HG03066 (cell line): ENCODE data around the gene BICDL2.

Experiments
- ATAC-seq: cut with Tn5 transposase; IDR thresholded peaks from one replicate; pipeline ENCODE4 v1.9.1; 2021; ENCODE audit warnings: low read depth; ENCODE audit not compliant: unreplicated experiment

BICDL2 gene

DNA sequence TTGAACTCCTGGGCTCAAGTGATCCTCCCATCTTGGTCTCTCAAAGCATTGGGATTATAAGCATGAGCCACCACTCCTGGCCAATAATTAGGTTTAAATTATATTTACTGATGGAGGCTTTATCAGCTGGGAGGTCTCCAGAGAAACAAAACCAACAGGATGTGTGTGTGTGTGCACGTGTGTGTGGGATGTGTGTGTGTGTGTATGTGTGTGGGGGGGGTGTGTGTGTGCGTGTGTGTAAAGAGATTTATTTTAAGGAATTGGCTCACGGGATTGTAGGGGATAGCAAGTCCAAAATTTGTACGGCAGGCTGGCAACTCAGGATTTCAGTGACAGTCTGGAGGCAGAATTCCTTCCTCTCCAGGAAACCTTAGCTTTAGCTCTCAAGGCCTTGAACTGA lies 14.3 kb upstream of the BICDL2 start:
- no peak for ATAC-seq

DNA sequence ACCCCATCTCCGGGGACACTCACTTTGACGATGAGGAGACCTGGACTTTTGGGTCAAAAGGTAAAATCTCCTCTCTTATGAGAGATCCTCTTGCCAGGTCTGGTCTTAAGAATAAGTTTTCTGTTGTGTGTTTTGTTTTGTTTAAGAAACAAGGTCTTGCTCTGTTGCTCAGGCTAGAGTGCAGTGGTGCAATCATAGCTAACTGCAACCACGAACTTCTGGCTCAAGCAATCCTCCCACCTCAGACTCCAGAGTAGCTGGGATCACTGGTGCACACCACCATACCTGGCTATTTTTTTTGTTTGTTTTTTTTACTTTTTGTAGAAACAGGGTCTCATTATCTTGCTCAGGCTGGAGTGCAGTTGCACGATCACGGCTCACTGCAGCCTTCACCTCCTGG lies 13.7 kb upstream of the BICDL2 start:
- ATAC-seq, result no peak

DNA sequence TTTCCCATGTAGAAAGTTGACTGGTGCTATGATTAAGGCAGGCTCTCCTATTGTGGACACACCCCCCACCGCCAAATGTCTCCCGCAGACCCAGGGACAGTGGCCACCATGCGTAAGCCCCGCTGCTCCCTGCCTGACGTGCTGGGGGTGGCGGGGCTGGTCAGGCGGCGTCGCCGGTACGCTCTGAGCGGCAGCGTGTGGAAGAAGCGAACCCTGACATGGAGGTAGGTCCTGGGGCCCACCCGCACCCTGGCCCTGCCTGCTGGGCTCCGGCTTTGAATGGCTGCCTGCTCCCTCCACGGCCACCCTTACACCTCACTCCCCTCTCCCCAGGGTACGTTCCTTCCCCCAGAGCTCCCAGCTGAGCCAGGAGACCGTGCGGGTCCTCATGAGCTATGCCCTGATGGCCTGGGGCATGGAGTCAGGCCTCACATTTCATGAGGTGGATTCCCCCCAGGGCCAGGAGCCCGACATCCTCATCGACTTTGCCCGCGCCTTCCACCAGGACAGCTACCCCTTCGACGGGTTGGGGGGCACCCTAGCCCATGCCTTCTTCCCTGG lies 13.3 kb upstream of the BICDL2 start:
- ATAC-seq, result no peak

DNA sequence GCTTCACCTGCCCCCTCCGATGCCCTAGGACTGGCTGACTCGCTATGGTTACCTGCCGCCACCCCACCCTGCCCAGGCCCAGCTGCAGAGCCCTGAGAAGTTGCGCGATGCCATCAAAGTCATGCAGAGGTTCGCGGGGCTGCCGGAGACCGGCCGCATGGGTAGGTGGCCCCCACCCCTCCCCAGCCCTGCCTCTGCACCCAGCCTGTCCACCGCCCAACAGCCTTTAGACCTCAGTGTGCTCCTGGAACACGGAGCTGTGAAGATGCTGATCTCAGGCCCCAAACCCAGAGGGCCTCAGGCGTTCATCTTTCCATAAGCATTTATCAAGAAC lies 10.6 kb upstream of the BICDL2 start:
- no peak for ATAC-seq

DNA sequence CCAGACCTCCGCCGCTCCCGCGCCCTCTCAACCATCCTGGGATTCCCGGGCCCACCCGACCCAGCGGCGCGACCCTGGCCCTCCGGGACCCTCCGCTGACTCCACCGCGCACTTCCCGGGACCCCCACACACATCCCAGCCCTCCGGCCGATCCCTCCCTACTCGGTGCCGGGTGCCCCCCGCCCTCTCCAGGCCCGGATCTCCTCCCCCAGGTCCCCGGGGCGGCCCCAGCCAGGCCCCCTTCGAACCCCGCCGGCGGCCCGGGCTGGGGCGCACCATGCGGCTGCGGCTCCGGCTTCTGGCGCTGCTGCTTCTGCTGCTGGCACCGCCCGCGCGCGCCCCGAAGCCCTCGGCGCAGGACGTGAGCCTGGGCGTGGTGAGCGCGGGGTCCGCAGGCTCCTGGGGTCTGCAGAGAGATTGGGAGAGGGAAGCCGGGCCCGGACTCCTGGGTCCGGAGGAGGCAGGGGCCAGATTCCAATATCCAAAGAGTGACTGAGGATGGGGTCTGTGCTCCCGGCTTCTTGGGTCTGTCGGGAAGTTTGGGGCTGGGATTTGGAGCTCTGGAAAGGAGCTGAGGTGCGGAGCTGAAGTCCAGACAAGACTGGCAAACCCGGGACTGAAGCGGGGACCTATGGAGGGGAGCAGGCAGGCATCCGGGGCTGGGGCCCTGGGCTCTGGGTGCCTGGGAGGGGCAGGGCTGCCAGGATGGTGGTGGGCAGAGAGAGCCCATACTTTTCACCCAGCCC lies 10.1 kb upstream of the BICDL2 start:
- ATAC-seq, result no peak

DNA sequence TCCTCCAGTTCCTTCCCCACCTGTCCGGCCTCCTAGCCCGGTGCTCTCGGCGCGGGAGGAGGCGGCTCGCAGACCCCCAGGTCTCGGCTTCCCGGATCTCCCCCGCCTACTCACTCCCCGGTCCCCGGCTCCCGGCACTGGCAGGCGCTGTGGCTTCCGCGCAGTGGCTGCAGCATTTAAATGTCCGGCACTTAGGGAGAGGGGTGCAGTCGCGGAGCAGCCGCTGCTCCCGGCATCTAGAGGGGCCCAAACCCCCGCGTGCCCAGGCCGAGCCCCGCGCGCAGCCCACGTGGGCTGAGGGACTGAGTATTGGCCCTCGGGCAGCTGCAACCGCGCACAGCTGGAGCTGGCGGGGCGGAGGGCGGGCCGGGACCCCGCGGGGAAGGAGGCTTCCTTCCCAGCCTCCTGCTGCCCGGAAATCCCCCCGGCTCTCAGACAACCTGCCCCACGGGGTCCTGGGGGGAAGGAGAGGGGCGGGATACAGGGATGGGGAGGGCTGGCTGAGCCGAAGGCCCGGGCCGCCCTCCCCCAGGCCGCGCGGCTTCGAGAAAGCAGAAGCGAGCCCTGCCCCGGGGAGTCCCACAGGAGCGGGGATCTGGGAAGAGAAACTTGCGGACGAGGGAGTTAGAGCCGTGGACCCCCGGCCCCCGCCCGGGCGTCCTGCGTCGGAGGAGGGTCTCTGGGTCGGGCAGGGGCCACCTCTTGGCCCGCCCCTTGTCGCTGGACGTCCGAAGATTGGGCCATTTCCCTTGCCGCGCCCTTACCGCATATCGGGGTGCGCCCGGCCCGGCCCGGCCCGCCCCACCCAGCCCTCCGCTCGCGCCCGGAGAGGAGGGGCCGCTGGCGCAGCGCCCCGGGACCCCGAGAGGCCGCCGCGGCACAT lies 9.3 kb upstream of the BICDL2 start, which contains the start of gene MMP25:
Gene MMP25 (plus strand): TSS at position 804 of the 883 bp plus-strand sequence. CDS start 357 bp downstream, outside the sequence.
- ATAC-seq, result no peak

DNA sequence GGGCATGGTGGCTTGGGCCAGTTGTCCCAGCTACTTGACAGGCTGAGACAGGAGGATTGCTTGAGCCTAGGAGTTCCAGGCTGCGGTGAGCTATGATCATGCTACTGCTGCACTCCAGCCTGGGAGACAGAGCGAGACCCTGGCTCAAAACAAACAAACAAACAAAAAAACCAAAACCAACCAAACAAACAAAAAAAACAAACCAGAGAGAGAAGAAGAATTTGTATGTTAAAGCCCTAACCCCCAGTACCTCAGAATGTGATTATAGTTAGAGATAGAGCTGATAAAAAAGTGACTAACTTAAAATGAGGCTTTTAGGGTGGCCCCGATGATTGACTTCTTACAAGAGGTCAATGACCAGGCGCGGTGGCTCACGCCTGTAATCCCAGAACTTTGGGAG lies 8.0 kb upstream of the BICDL2 start:
- no peak for ATAC-seq

DNA sequence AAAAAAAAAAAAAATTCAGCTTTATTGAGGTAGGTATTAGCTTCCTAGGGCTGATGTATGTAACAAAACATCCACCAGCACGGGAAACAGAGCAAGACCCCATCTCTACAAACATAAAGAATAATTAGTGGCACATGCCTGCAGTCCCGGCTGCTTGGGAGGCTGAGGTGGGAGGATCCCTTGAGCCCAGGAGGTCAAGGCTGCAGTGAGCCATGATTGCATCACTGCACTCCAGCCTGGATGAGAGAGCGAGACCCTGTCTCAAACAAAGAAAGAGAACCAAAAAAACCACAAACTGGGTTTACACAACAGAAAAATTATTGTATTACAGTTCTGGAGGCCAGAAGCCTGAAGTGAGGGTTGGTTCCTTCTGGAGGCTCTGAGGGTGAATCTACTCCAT lies 5.6 kb upstream of the BICDL2 start:
- ATAC-seq, result no peak

DNA sequence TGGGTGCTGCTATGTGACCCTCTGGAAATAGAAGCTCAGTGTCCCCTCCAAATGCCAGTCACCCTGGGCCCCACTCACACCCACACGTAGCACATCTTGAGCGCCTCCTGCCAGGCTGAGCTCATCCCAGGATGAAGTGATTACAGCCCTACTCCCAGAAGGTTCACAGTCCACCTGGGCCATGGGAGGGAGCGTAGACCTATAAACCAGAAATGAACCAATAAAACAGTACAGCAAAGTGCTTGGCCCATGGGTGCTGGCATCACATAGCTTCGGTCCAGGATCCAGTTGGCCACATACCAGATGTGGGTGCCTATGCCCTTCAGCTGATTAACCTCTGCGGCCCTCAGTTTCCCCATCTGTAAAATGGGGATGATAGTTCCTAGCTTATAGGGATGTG lies 2.2 kb upstream of the BICDL2 start:
- ATAC-seq, result no peak

DNA sequence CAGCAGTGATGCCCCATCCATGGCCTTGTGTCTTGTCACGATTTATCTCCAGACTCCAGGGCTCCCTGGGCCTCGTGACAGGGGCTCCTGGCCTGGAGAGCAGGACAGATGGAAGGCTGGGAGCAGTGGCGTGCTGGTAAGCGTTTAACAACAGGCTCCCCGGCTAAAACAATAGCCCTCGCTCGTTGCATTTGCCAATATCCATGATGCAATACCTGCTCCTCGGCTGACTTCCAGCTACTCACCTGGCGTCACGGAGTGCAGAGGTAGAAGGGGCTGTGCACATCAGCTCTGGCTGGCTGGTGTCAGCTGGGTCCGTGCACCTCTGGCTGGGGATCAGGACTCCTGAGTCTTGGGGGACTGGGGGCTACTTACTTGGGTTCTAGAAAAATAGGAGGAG lies 1.5 kb upstream of the BICDL2 start:
- no peak for ATAC-seq

DNA sequence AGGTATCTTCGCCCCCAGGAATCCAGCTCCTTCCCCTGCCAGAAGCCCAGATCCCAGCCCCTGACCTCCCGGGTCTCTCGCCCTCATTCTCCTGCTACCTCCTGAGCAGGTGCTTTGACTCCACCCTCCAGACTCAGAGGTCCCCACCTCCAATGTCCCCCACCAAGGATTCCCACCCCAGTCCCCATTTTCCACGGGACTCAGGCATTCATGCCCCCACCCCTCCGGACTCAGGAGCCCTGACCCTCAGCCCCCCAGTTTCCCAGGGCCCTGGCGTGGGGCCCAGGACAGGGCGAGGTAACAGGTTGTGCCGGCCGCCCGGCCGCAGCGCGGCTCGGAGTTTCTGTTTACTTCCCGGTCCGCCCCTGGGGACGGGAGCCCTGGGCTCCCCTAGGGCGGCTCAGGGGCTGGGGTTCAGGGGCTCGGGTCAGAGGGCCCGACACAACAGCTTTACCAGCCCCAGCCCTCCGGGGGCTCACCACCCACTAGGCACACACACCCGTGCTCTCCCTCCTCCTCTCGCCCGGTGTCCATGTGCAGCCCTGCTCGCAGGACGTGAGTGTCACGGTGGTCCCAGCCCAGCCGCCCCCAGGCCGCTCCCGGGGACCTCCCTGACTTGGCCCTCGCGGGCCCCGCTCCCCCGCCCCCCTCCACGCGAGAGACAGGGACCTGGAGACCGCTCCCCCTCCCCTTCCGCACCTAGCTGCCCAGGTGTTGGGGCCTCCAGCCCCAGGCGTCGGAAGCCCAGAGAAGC lies 595 bp downstream of the BICDL2 start:
- no peak for ATAC-seq

DNA sequence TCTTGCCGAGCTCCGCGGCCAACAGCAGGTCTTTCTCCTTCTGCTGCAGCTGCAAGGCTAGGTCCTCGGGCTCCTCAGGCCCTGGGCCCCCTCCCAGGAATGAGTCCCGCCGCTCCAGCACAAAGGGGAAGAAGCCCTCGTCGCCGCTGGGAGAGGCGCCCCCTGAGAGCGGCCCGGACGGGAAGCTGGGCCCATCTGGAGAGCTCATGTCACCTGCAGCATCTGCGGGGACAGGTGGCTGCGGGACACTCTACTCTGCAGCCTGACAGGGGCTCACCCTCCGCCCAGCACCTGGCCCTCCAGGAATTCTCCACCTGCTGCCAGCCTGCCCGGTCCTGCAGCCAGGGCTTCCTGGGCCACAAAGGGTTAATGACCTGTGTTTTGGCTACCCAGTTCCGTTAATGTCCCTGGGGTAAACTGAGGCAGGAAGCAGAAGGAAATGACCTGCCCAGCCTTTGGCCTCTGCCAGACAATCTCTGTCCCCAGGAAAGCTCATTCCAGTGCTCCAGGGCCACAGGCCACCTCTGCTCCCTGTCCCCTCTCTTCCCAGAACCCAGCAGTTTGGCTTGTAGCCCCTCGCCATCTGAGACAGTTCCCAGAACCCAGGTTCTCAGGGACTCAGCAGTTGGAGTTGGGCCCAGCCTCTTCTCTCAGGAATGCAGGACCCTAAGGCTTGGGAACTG lies 1.3 kb downstream of the BICDL2 start:
- no peak for ATAC-seq

DNA sequence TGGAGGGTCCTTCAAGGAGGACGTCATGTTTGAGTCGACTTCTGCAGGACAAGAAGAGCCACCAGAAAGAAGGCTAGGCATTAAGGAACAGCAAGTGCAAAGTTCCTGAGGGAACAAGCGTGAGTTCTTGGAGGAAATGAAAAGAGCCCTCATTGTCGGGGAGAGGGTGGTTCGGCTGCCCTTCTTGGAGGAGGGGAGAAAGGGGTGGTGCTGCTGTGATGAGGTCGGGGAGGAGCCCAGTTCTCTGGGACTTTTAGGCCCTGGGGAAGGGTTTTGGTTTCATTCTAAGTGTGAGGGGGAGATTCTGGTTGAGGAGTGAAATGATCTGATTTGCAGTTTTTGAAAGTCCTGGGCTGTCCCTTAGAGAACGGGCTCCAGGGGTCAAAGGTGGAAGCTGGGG lies 4.1 kb downstream of the BICDL2 start:
- ATAC-seq, result no peak

DNA sequence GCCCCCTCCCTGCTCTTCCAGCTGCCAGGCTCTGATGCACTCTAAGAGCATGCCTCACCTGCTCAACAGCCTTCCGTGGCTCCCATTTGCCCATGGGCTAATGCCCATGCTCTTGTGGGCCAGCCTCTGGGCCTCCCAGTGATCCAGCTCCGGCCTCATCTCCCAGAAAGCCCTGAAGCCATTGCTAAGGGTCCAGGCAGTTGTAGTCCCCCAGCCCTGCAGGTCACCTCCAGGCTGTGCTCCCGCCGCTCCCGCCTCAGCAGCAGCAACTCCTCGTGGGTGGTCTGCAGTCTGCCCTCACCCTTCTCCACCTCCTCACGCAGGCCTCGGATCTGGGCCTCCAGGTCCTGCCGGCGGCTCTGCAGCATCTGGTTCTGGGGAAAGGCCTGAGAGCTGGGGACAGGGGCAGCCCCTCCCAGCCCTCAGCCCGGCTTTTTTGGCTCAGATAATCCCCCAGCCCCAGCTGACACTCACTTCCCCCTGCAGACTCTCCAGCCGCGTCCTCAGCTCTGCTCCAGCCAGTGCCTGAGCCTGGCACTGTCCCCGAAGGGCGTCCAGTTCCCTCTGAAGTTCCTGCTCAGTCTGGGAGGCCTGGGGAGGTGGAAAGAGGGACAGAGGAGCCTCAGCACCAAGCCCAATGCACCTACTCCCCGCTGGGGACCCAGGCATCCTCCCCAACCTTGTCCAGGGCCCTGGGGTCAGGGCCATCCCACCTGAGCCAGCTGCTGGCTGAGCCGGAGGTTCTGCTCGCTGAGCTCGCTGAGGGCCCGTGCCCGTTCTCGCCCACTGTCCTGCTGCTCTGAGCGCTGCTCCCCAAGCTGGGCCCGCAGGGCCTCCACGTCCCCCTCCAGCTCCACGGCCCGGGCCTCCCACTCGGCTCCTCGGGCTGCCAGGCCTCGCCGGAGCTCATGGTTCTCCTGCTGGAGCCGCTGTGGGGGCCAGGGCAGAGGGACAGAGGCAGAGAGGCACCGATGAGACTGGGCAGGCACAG lies 6.2 kb downstream of the BICDL2 start:
- no peak for ATAC-seq

DNA sequence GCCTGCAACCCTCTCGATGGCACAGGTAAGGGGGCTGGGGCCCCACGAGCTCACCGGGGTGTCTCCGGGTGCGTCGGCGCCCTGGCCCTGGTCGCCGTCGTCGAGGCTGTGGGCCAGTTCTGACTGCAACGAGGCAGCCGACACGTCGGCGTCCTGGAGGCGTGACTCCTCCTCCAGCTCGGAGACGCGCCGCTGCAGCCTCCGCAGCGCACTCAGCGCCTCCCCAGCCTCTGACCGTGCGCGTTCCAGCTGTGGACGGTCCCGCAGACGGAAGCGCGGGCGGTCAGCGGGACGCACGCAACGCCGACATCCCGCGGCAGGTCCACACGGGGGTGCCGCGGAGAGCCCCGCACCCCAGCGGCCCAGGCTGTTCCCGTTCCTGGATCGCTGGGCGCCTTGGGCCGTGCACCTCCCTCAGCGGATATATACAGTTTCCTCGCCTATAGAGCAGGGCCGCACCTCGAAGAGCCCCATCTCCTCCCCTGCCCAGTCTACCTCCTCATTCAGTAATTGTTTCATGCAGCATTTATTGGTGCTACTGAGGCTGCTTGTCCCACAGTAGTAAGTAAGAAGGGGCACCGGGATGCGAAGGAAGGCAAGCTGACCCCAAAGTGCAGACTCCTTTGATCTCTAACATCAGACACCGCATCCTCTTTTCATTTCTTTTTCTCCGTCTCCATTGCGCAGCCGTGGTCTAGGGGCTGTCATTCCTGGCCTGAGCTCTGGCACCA lies 7.1 kb downstream of the BICDL2 start:
- no peak for ATAC-seq

DNA sequence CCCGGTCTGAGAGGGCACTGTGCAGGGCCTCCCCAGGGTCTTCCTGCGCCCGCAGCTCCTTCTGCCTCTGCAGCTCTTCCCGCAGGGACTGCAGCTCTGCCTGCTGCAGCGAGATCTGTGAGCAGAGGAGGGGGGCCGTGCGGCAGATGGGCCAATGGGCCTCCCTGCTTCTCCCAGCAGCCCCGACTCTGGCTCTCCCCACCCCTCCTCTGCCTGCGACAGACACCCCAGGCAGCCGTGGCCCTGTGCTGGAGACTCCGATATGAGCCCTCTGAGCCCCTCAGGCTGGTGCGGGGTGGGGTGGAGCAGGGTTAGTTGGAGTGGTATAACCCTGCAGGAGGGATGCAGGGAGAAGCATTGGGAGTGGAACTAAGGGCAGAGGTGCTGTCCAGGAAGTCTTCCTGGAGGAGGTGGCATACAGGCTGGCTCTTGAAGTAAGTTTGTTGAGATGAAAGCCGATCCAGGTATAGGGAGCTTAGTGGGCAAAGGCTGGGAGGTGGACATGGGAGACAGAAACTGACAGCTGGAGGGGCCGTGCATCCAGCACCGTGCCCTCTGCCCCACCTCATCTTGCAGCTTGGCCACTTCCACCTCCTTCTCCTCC lies 7.9 kb downstream of the BICDL2 start:
- no peak for ATAC-seq

DNA sequence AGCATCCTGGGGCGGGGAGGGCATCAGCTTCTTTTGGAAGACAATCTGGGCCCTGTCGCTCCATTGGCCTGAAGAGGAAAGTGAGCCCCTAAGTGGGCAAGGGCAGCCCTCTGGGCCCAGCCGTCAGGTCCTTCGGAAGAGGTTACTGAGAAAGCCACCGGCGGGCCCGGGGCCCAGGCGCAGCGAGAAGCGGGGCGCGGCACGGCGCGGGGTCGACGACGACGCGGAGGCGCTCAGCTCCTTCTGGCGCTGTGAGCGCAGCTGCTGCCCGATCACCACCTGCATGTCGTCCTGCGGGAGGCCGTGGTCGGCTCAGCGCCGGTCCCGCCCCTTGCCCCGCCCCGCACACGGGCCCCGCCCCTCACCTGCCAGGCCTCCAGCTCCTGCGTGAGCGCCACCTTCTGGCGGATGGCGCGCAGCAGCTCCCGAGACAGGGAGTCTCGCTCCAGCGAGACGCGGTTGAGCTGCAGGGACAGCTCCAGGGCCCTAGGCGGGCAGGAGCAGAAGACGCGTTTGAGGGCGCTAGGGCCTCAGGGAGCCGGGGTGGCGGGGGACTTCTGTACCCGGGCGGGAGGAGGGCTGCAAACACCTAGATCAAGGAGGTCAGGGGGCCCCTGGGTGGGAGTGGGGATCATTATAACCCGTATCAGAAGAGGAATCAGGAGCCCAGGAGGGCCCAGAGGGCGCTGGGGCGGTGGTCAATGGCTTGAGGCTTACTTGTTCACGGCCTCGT lies 8.6 kb downstream of the BICDL2 start:
- no peak for ATAC-seq

DNA sequence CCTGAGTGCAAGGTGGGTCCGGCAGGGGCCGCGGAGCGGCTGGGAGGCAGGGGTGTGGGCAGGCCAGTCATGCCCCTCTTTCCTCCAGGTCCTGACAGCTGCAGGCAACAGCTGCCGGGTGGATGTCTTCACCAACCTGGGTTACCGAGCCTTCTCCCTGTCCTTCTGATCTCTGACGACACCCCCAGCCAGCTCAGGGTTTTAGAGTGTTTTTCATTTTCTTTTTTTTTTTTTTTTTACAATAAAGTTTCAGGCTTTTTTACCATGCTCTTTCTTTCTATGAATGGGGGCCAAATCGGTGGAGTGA lies 9.3 kb downstream of the BICDL2 start:
- no peak for ATAC-seq
